NCI-H2029 (cell line): ENCODE measurements around the gene GRM4.

Experiments
- DNase-seq: peaks from one replicate; lab custom pipeline; 2025; lab: John Stamatoyannopoulos, UW

GRM4 gene

GRCh38 chr6:34157236-34157830 lies 11.4 kb upstream of the GRM4 start:
- no peak for DNase-seq

- no peak for DNase-seq
Observed at GRCh38 chr6:34155471-34156300, 9.8 kb upstream of the GRM4 start.

GRCh38 chr6:34154668-34155447 lies 9.0 kb upstream of the GRM4 start:
- no peak for DNase-seq

- DNase-seq = no peak
Observed at GRCh38 chr6:34152806-34153520, 7.1 kb upstream of the GRM4 start.

- DNase-seq = no peak
Observed at GRCh38 chr6:34152042-34152524, 6.2 kb upstream of the GRM4 start.

GRCh38 chr6:34151321-34152041 lies 5.6 kb upstream of the GRM4 start:
- no peak for DNase-seq

- DNase-seq = no peak
Observed at GRCh38 chr6:34150766-34151165, 4.9 kb upstream of the GRM4 start.

GRCh38 chr6:34149831-34150400 lies 4.0 kb upstream of the GRM4 start:
- no peak for DNase-seq

GRCh38 chr6:34149452-34149810 lies 3.5 kb upstream of the GRM4 start:
- no peak for DNase-seq

GRCh38 chr6:34148631-34149451 lies 3.0 kb upstream of the GRM4 start:
- DNase-seq = no peak

GRCh38 chr6:34147906-34148630 lies 2.2 kb upstream of the GRM4 start:
- no peak for DNase-seq

- DNase-seq = peak; percentile 47
Observed at GRCh38 chr6:34146801-34147592, 1.1 kb upstream of the GRM4 start.

- no peak for DNase-seq
Observed at GRCh38 chr6:34145161-34146020, 496 bp downstream of the GRM4 start.

GRCh38 chr6:34144581-34145160 lies 1.2 kb downstream of the GRM4 start:
- DNase-seq = no peak

- DNase-seq = no peak
Observed at GRCh38 chr6:34143884-34144580, 1.9 kb downstream of the GRM4 start.

GRCh38 chr6:34143196-34143883 lies 2.5 kb downstream of the GRM4 start:
- DNase-seq = no peak
